IMR-90 (cell line): ENCODE data around the gene LTBP1. TPM values are rescaled to one million over a fixed set of nuclear protein-coding genes. Genes with fewer than 3 reads are reported as not detected.

Experiments
- ATAC-seq: fragments of 200-7000 bp; cut with Tn5 transposase; 2 replicates; pipeline ENCODE4 v1.9.1; 2020; ENCODE audit warnings: low read depth, mild to moderate bottlenecking, moderate library complexity
- BruUV-seq: library from RNA; stranded (reverse); fragments of 400-500 nt; replicated peaks from 2 replicates; lab custom pipeline; 2021; lab: Mats Ljungman, UMichigan
- CTCF ChIA-PET: fragments of 300-600 bp; formaldehyde crosslinking; extraction: SDS; loops from one replicate; lab custom pipeline; 2021; ENCODE audit warnings: antibody characterized with exemption; lab: Yijun Ruan, JAX
- POLR2A ChIA-PET: fragments of 300-600 bp; sonication (Branson Sonifier 250); formaldehyde crosslinking; loops from one replicate; lab custom pipeline; 2022; ENCODE audit warnings: antibody characterized with exemption; ENCODE audit not compliant: unreplicated experiment; lab: Charles Lee
- DNase-seq: peaks from one replicate; pipeline ENCODE4 v3.0.0; 2013
- H2AFZ ChIP-seq: replicated peaks from 2 replicates; pipeline ENCODE3; 2013; ENCODE audit warnings: low read length, mild to moderate bottlenecking; ENCODE audit not compliant: poor library complexity
- H2AK5ac ChIP-seq: 2 replicates; pipeline ENCODE4 v1.6.1; 2013; ENCODE audit warnings: low read depth, low read length, inconsistent platforms
- H2AK9ac ChIP-seq: replicated peaks from 2 replicates; pipeline ENCODE3; 2013; ENCODE audit warnings: mild to moderate bottlenecking, low read depth, low read length, moderate library complexity; ENCODE audit not compliant: poor library complexity
- H2BK120ac ChIP-seq: 2 replicates; pipeline ENCODE4 v1.6.1; 2013; ENCODE audit warnings: low read depth, low read length, inconsistent platforms
- H2BK15ac ChIP-seq: 3 replicates; pipeline ENCODE4 v1.6.1; 2013; ENCODE audit warnings: low read depth, low read length, inconsistent platforms
- H2BK20ac ChIP-seq: 2 replicates; pipeline ENCODE4 v1.6.1; 2013; ENCODE audit warnings: low read depth, mild to moderate bottlenecking, inconsistent platforms, low read length, moderate library complexity
- H2BK5ac ChIP-seq: 2 replicates; pipeline ENCODE4 v1.6.1; 2013; ENCODE audit warnings: mild to moderate bottlenecking, low read depth, low read length, inconsistent platforms; ENCODE audit not compliant: poor library complexity, severe bottlenecking
- H3K14ac ChIP-seq: replicated peaks from 2 replicates; pipeline ENCODE4 v1.6.1; 2013; ENCODE audit warnings: low read depth, low read length, inconsistent platforms
- H3K18ac ChIP-seq: 2 replicates; pipeline ENCODE4 v1.6.1; 2013; ENCODE audit warnings: low read depth, low read length, control low read depth
- H3K23ac ChIP-seq: 2 replicates; pipeline ENCODE4 v1.6.1; 2013; ENCODE audit warnings: low read depth, low read length, inconsistent platforms
- H3K27ac ChIP-seq: 2 replicates; pipeline ENCODE4 v1.5.1; 2013; ENCODE audit warnings: mild to moderate bottlenecking, control low read depth, low read length; ENCODE audit not compliant: insufficient read depth
- H3K27me3 ChIP-seq: 2 replicates; pipeline ENCODE4 v1.6.1; 2013; ENCODE audit warnings: low read length; ENCODE audit not compliant: control insufficient read depth, insufficient read depth
- H3K36me3 ChIP-seq: 2 replicates; pipeline ENCODE4 v1.6.1; 2013; ENCODE audit warnings: low read length, mixed read lengths; ENCODE audit not compliant: control insufficient read depth, insufficient read depth
- H3K4ac ChIP-seq: 2 replicates; pipeline ENCODE4 v1.6.1; 2013; ENCODE audit warnings: low read depth, low read length, inconsistent platforms
- H3K4me1 ChIP-seq: 2 replicates; pipeline ENCODE4 v1.6.1; 2013; ENCODE audit warnings: low read length, mixed read lengths; ENCODE audit not compliant: control insufficient read depth, insufficient read depth
- H3K4me2 ChIP-seq: 2 replicates; pipeline ENCODE4 v1.6.1; 2013; ENCODE audit warnings: low read depth, mild to moderate bottlenecking, control low read depth, low read length, moderate library complexity
- H3K4me3 ChIP-seq: 2 replicates; pipeline ENCODE4 v1.5.1; 2013; ENCODE audit warnings: low read depth, mild to moderate bottlenecking, control low read depth, low read length, moderate library complexity; ENCODE audit not compliant: insufficient read depth
- H3K56ac ChIP-seq: 2 replicates; pipeline ENCODE4 v1.6.1; 2013; ENCODE audit warnings: low read length, inconsistent platforms; ENCODE audit not compliant: insufficient read depth; ENCODE audit errors: extremely low read depth
- H3K79me1 ChIP-seq, 2 experiments: 2 replicates each; pipeline ENCODE4 v1.6.1; 2013; ENCODE audit warnings: low read length in 2 of 2, inconsistent platforms in 1 of 2, low read depth in 1 of 2
- H3K9ac ChIP-seq: 2 replicates; pipeline ENCODE4 v1.6.1; 2013; ENCODE audit warnings: low read depth, low read length, control low read depth
- H3K9me1 ChIP-seq: 2 replicates; pipeline ENCODE4 v1.6.1; 2013; ENCODE audit warnings: low read length, inconsistent platforms; ENCODE audit not compliant: insufficient read depth
- H3K9me3 ChIP-seq: 2 replicates; pipeline ENCODE4 v1.6.1; 2013; ENCODE audit warnings: low read length; ENCODE audit not compliant: control insufficient read depth, insufficient read depth
- H4K20me1 ChIP-seq: 2 replicates; pipeline ENCODE4 v1.6.1; 2013; ENCODE audit warnings: low read length, inconsistent platforms; ENCODE audit not compliant: insufficient read depth
- H4K5ac ChIP-seq: 2 replicates; pipeline ENCODE4 v1.6.1; 2013; ENCODE audit warnings: mild to moderate bottlenecking, low read depth, low read length, control low read depth
- H4K8ac ChIP-seq, 2 experiments: 2 replicates each; pipeline ENCODE4 v1.6.1; 2013; ENCODE audit warnings: low read depth in 2 of 2, low read length in 2 of 2, control low read depth in 1 of 2, inconsistent platforms in 1 of 2
- H4K91ac ChIP-seq: 2 replicates; pipeline ENCODE4 v1.6.1; 2013; ENCODE audit warnings: low read depth, low read length, inconsistent platforms; ENCODE audit not compliant: insufficient read depth
- BHLHE40 ChIP-seq: fragments of 150-350 bp; IDR thresholded peaks from 2 replicates; pipeline ENCODE4 v1.6.1; 2016; ENCODE audit warnings: mild to moderate bottlenecking, low read depth, low read length
- CEBPB ChIP-seq: IDR thresholded peaks from 2 replicates; pipeline ENCODE4 v1.6.1; 2012; ENCODE audit warnings: low read depth, low read length, improper control_type of control experiment
- CHD1 ChIP-seq: IDR thresholded peaks from 2 replicates; pipeline ENCODE4 v1.6.1; 2012; ENCODE audit warnings: low read depth, low read length, improper control_type of control experiment
- FOS ChIP-seq: fragments of 150-350 bp; IDR thresholded peaks from 2 replicates; pipeline ENCODE4 v1.6.1; 2016; ENCODE audit warnings: low read depth, low read length
- MAFK ChIP-seq: IDR thresholded peaks from 2 replicates; pipeline ENCODE4 v1.6.1; 2012; ENCODE audit warnings: low read depth, low read length, improper control_type of control experiment
- MAZ ChIP-seq: IDR thresholded peaks from 2 replicates; pipeline ENCODE4 v1.6.1; 2012; ENCODE audit warnings: low read depth, mild to moderate bottlenecking, low read length, improper control_type of control experiment, moderate library complexity, borderline replicate concordance
- MXI1 ChIP-seq: IDR thresholded peaks from 2 replicates; pipeline ENCODE4 v1.6.1; 2012; ENCODE audit warnings: low read depth, mild to moderate bottlenecking, low read length, moderate library complexity, borderline replicate concordance
- NFE2L2 ChIP-seq: fragments of 150-350 bp; IDR thresholded peaks from 2 replicates; pipeline ENCODE4 v1.6.1; 2016; ENCODE audit warnings: low read depth, mild to moderate bottlenecking, low read length
- POLR2A ChIP-seq: IDR thresholded peaks from 2 replicates; pipeline ENCODE4 v1.6.1; 2012; ENCODE audit warnings: mild to moderate bottlenecking, low read depth, low read length
- RAD21 ChIP-seq: IDR thresholded peaks from 2 replicates; pipeline ENCODE4 v1.6.1; 2012; ENCODE audit warnings: low read length, improper control_type of control experiment
- RCOR1 ChIP-seq: IDR thresholded peaks from 2 replicates; pipeline ENCODE4 v1.6.1; 2012; ENCODE audit warnings: mild to moderate bottlenecking, low read length, improper control_type of control experiment; ENCODE audit not compliant: insufficient replicate concordance
- RFX5 ChIP-seq: IDR thresholded peaks from 2 replicates; pipeline ENCODE4 v1.8.0; 2012; ENCODE audit warnings: low read depth, mild to moderate bottlenecking, low read length, moderate library complexity
- SMC3 ChIP-seq: fragments of 150-350 bp; IDR thresholded peaks from 2 replicates; pipeline ENCODE4 v1.6.1; 2016; ENCODE audit warnings: low read depth, mild to moderate bottlenecking, antibody characterized with exemption, low read length, moderate library complexity
- WGBS, 2 experiments: methylation state at CpG; one replicate each; pipeline versions ENCODE4 v1.1.5 to v1.1.7; 2013; ENCODE audit warnings: missing lambda C conversion rate in 2 of 2; ENCODE audit not compliant: insufficient read length in 1 of 2; ENCODE audit errors: extremely low coverage in 2 of 2; 5-methylcytosine and 5-hydroxymethylcytosine counted together
- dilution Hi-C: fragments of 300-500 bp; cut with HindIII; formaldehyde crosslinking; loops from one replicate; pipeline ENCODE4 v1.14.3; 2018; ENCODE audit warnings: low sequenced_read_pairs; ENCODE audit not compliant: unreplicated experiment
- in situ Hi-C: fragments of 300-500 bp; cut with MboI; formaldehyde crosslinking; loops from 3 replicates; pipeline ENCODE4 v1.14.3; 2019; ENCODE audit warnings: low sequenced_read_pairs, inconsistent platforms, mixed read lengths
- intact Hi-C: fragments of 100-400 bp; cut with micrococcal nuclease; formaldehyde crosslinking; loops from 2 replicates; pipeline ENCODE4 v1.10.0; 2022
- polyA plus RNA-seq, 3 experiments: library from polyadenylated mRNA; depleted of rRNA; stranded (reverse); fragments of >200 nt; gene quantifications; 2 replicates each; pipeline ENCODE4 v1.2.3, GENCODE V29; 2012; ENCODE audit warnings: low replicate concordance in 1 of 3
- total RNA-seq: library from RNA; depleted of rRNA; stranded (reverse); fragments of >200 nt; gene quantifications from 2 replicates; pipeline ENCODE4 v1.2.3, GENCODE V29; 2012
- TF ChIP-seq, protein P1 (sequence below): fragments of 150-350 bp; IDR thresholded peaks from 2 replicates; pipeline ENCODE4 v1.6.1; 2017; ENCODE audit warnings: mild to moderate bottlenecking, antibody characterized with exemption, low read length, low read depth
- TF ChIP-seq, protein P2 (sequence below): fragments of 150-350 bp; IDR thresholded peaks from 2 replicates; pipeline ENCODE4 v1.6.1; 2016; ENCODE audit warnings: low read depth, mild to moderate bottlenecking, low read length, moderate library complexity, borderline replicate concordance
- TF ChIP-seq, protein P3 (sequence below): conservative IDR thresholded peaks from 2 replicates; pipeline ENCODE4 v1.5.1; 2012; ENCODE audit warnings: mild to moderate bottlenecking, low read depth, low read length, improper control_type of control experiment

LTBP1 gene
- total and polyA plus RNA-seq, 2 of the 4 experiments (the other 2 are of a cell fraction) = 235 to 326 TPM

DNA sequence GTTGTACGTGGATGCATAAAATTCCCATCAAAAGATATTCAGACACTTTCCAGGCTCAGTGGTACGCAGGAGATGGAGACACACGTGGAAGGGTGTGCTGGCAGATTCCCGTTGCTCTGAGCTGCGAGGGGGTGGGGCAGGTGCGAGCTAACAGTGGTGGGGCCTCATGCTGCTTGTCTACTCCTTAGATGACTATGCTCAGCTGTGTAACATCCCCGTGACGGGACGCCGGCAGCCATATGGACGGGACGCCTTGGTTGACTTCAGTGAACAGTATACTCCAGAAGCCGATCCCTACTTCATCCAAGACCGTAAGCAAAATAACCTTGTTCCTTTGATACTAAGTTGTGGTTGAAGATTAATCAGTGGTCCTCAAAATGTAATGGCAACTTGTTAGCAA lies 442.2 kb downstream of the LTBP1 start:
- intact Hi-C loops = no loop called here
- in situ Hi-C loops = no loop called here
- Histone ChIP-seq H3K27ac (no peak overlapping the region), H4K20me1 (0 out of 2 replicates have a peak, but pooled peaks cover 3% of the 10 kb centered on the region), H3K27me3 (no peaks in the 10 kb centered on the region), H3K79me1 (peaks cover 27 to 39% of the 10 kb centered on the region in 2 experiments), H2BK120ac (no peak overlapping the region), H3K4me1 (peaks cover 14% of the 10 kb centered on the region; the same call in 1 of the 2 replicates), H4K8ac (no peak overlapping the region), H3K9me3 (no peaks in the 10 kb centered on the region), H3K4ac (no peak overlapping the region), H2AFZ (no peak overlapping the region), H3K9ac (no peak overlapping the region), H3K18ac (no peak overlapping the region), H3K23ac (no peak overlapping the region), H3K4me2 (no peak overlapping the region), H3K36me3 (peaks cover 32% of the 10 kb centered on the region), H2BK15ac (no peak overlapping the region), H2BK5ac (no peak overlapping the region), H3K4me3 (no peak overlapping the region), H3K9me1 (peaks cover 12% of the 10 kb centered on the region), H3K56ac (no peak overlapping the region), H2AK5ac (no peak overlapping the region), H2BK20ac (no peak overlapping the region), H4K5ac (no peak overlapping the region), H3K14ac (no peak overlapping the region), H4K91ac (no peak overlapping the region), H2AK9ac (no peak overlapping the region)
- TF ChIP-seq, protein P1, sequence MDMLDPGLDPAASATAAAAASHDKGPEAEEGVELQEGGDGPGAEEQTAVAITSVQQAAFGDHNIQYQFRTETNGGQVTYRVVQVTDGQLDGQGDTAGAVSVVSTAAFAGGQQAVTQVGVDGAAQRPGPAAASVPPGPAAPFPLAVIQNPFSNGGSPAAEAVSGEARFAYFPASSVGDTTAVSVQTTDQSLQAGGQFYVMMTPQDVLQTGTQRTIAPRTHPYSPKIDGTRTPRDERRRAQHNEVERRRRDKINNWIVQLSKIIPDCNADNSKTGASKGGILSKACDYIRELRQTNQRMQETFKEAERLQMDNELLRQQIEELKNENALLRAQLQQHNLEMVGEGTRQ = no peak
- TF ChIP-seq BHLHE40 (no peak), MAFK (no peak), FOS (no peak), CEBPB (no peak), RAD21 (no peak), MXI1 (no peak), SMC3 (no peak), CHD1 (no peak), RCOR1 (no peak), RFX5 (no peak), NFE2L2 (no peak), POLR2A (no peak), MAZ (no peak)
- TF ChIP-seq, protein P2, sequence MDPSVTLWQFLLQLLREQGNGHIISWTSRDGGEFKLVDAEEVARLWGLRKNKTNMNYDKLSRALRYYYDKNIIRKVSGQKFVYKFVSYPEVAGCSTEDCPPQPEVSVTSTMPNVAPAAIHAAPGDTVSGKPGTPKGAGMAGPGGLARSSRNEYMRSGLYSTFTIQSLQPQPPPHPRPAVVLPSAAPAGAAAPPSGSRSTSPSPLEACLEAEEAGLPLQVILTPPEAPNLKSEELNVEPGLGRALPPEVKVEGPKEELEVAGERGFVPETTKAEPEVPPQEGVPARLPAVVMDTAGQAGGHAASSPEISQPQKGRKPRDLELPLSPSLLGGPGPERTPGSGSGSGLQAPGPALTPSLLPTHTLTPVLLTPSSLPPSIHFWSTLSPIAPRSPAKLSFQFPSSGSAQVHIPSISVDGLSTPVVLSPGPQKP = no peak
- TF ChIP-seq, protein P3, sequence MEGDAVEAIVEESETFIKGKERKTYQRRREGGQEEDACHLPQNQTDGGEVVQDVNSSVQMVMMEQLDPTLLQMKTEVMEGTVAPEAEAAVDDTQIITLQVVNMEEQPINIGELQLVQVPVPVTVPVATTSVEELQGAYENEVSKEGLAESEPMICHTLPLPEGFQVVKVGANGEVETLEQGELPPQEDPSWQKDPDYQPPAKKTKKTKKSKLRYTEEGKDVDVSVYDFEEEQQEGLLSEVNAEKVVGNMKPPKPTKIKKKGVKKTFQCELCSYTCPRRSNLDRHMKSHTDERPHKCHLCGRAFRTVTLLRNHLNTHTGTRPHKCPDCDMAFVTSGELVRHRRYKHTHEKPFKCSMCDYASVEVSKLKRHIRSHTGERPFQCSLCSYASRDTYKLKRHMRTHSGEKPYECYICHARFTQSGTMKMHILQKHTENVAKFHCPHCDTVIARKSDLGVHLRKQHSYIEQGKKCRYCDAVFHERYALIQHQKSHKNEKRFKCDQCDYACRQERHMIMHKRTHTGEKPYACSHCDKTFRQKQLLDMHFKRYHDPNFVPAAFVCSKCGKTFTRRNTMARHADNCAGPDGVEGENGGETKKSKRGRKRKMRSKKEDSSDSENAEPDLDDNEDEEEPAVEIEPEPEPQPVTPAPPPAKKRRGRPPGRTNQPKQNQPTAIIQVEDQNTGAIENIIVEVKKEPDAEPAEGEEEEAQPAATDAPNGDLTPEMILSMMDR = no peak
- ATAC-seq (no peak), DNase-seq (no peak)
- no TSS peak for BruUV-seq
- dilution Hi-C loops = no loop called here
- CTCF ChIA-PET = no interaction called here
- WGBS, 2 experiments = 88% methylated on average over 5 of the region's 14 CpGs; no CpG with 5 or more reads in 1 of the 2 experiments
- POLR2A ChIA-PET = no interaction called here
